ENCODE measurements around the gene CDRT15L2. TPM values are rescaled to one million over a fixed set of nuclear protein-coding genes. Genes with fewer than 3 reads are reported as not detected.
"Not testable (repeated sequence)": the region's sequence is repeated elsewhere in the genome, so short reads cannot be mapped to it uniquely, and the experiment has no call there.

CDRT15L2 gene
- total and polyA plus RNA-seq, 4 donors = not detected

- Histone ChIP-seq H3K27ac (ENCODE audit: low read depth in 1 of 2, low read length in 1 of 2) (no peak overlapping the region), H3K4me3 (no peak overlapping the region), H3K9ac (ENCODE audit: insufficient read depth in 1 of 2, low read length in 2 of 2) (no peak overlapping the region), H3K9me3 (ENCODE audit: control insufficient read depth in 4 of 4, insufficient read depth in 3 of 4, low read length in 3 of 4) (peaks cover 0 to 3% (median 0%) of the 10 kb centered on the region in 4 donors), H3K27me3 (ENCODE audit: control insufficient read depth in 3 of 3, insufficient read depth in 3 of 3, low read length in 2 of 3) (no peaks in the 10 kb centered on the region), H3K4me1 (ENCODE audit: control insufficient read depth in 5 of 5, insufficient read depth in 5 of 5, low read length in 5 of 5) (no peaks in the 10 kb centered on the region), H3K36me3 (ENCODE audit: control insufficient read depth in 4 of 4, insufficient read depth in 4 of 4, low read length in 4 of 4) (no peaks in the 10 kb centered on the region)
- ATAC-seq (ENCODE audit: insufficient read depth, low FRiP score) = no peak
- 88 to 93% methylated on average over 3 of the region's 3 CpGs for WGBS, 2 donors
- no peak for DNase-seq
- no peak for TF ChIP-seq CTCF (IDR thresholded peaks at IDR 0.05; ENCODE audit: control extremely low read depth, extremely low read depth)
Measured at GRCh38 chr17:20562587-20562986, 16.9 kb upstream of the CDRT15L2 start.

GRCh38 chr17:20565245-20565644 is 14.3 kb upstream of the CDRT15L2 start:
- H3K9ac ChIP-seq (ENCODE audit: insufficient read depth in 1 of 2, low read length in 2 of 2); H3K4me3 ChIP-seq; ATAC-seq (ENCODE audit: insufficient read depth, low FRiP score); H3K27me3 ChIP-seq (ENCODE audit: control insufficient read depth in 3 of 3, insufficient read depth in 3 of 3, low read length in 2 of 3); H3K4me1 ChIP-seq (ENCODE audit: control insufficient read depth in 5 of 5, insufficient read depth in 5 of 5, low read length in 5 of 5); DNase-seq; H3K9me3 ChIP-seq (ENCODE audit: control insufficient read depth in 4 of 4, insufficient read depth in 3 of 4, low read length in 3 of 4); H3K27ac ChIP-seq (ENCODE audit: low read depth in 1 of 2, low read length in 1 of 2); H3K36me3 ChIP-seq (ENCODE audit: control insufficient read depth in 4 of 4, insufficient read depth in 4 of 4, low read length in 4 of 4): not testable (repeated sequence)
- WGBS, 2 donors = 85 to 88% methylated on average over 5 of the region's 5 CpGs

DNA sequence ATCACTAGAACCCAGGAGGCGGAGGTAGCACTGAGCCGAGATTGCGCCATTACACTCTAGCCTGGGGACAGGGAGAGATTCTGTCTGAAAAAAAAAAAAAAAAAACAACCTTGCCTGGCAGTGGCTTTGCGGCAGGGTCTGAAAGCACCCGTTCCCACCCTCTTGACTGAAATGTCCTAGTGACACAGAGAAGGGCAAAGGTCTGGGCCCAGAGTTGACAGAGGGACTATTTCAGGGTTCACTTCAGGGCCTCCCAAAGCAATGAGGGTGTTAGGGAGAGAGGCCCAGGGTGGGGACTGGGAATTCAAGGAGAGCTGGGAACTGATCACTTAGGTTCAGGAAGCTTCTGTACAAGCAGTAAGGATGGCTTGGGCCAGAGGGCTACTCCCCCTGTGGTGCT is 13.8 kb upstream of the CDRT15L2 start:
- WGBS, 2 donors = 90 to 94% methylated on average over 5 of the region's 5 CpGs
- no peaks in the 10 kb centered on the region for H3K27me3 ChIP-seq (ENCODE audit: control insufficient read depth in 3 of 3, insufficient read depth in 3 of 3, low read length in 2 of 3)
- no peak overlapping the region for H3K4me3 ChIP-seq
- no peak overlapping the region for H3K9ac ChIP-seq (ENCODE audit: insufficient read depth in 1 of 2, low read length in 2 of 2)
- ATAC-seq (ENCODE audit: insufficient read depth, low FRiP score) = no peak
- H3K36me3 ChIP-seq (ENCODE audit: control insufficient read depth in 4 of 4, insufficient read depth in 4 of 4, low read length in 4 of 4) = no peaks in the 10 kb centered on the region
- H3K9me3 ChIP-seq (ENCODE audit: control insufficient read depth in 4 of 4, insufficient read depth in 3 of 4, low read length in 3 of 4) = peaks cover 0 to 3% (median 0%) of the 10 kb centered on the region in 4 donors
- no peak overlapping the region for H3K27ac ChIP-seq (ENCODE audit: low read depth in 1 of 2, low read length in 1 of 2)
- no peak for TF ChIP-seq CTCF (IDR thresholded peaks at IDR 0.05; ENCODE audit: control extremely low read depth, extremely low read depth)
- no peak for DNase-seq
- H3K4me1 ChIP-seq (ENCODE audit: control insufficient read depth in 5 of 5, insufficient read depth in 5 of 5, low read length in 5 of 5) = no peaks in the 10 kb centered on the region

DNA sequence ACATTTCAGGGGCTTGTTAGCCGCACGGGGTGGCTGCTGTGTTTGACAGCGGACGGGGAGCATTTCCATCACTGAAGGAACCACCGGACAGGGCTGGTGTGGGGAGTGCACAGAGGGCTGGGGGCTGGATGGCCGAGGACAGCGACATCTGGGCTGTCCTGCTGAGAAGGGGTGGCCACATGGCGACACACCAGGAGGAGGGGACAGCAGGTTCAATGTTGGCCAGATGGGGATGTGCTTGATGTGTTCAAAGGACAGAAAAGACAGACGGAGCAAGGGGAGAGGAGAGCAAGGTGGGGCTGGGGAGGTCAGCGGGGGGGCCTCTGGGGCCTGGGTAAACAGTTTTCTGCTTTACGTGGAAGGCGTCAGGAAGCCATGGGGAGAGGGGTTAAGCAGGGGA is 12.8 kb upstream of the CDRT15L2 start:
- not testable (repeated sequence) for H3K9me3 ChIP-seq (ENCODE audit: control insufficient read depth in 4 of 4, insufficient read depth in 3 of 4, low read length in 3 of 4); H3K36me3 ChIP-seq (ENCODE audit: control insufficient read depth in 4 of 4, insufficient read depth in 4 of 4, low read length in 4 of 4); ATAC-seq (ENCODE audit: insufficient read depth, low FRiP score); H3K4me1 ChIP-seq (ENCODE audit: control insufficient read depth in 5 of 5, insufficient read depth in 5 of 5, low read length in 5 of 5); H3K27ac ChIP-seq (ENCODE audit: low read depth in 1 of 2, low read length in 1 of 2); H3K4me3 ChIP-seq; H3K9ac ChIP-seq (ENCODE audit: insufficient read depth in 1 of 2, low read length in 2 of 2); H3K27me3 ChIP-seq (ENCODE audit: control insufficient read depth in 3 of 3, insufficient read depth in 3 of 3, low read length in 2 of 3); DNase-seq
- WGBS, 2 donors = 63 to 73% methylated on average over 12 of the region's 12 CpGs

DNA sequence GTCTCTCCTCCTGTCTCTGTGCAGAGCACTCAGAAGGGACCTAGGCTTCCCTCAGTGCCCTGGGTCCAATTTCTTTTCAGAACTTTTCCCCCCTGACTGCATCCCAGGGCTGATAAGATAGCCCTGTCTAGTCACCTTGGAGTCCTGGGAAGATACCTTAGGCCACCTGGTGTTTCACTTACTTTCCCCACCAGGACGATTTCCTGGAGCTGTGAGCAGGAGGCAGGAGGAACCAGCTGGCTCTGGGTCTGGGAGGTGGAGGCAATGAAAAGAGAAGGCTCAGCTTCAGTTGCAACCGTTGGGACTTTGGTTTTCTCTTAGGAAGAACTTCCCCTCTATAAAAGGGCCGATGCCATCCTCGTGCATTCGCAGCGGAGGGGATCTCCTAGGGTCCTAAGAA is 12.1 kb upstream of the CDRT15L2 start:
- not testable (repeated sequence) for H3K4me1 ChIP-seq (ENCODE audit: control insufficient read depth in 5 of 5, insufficient read depth in 5 of 5, low read length in 5 of 5); H3K27me3 ChIP-seq (ENCODE audit: control insufficient read depth in 3 of 3, insufficient read depth in 3 of 3, low read length in 2 of 3); H3K36me3 ChIP-seq (ENCODE audit: control insufficient read depth in 4 of 4, insufficient read depth in 4 of 4, low read length in 4 of 4); H3K9ac ChIP-seq (ENCODE audit: insufficient read depth in 1 of 2, low read length in 2 of 2); H3K4me3 ChIP-seq; H3K9me3 ChIP-seq (ENCODE audit: control insufficient read depth in 4 of 4, insufficient read depth in 3 of 4, low read length in 3 of 4); H3K27ac ChIP-seq (ENCODE audit: low read depth in 1 of 2, low read length in 1 of 2); ATAC-seq (ENCODE audit: insufficient read depth, low FRiP score); DNase-seq
- WGBS, 2 donors = 50 to 58% methylated on average over 6 of the region's 6 CpGs

GRCh38 chr17:20568604-20569003 is 10.9 kb upstream of the CDRT15L2 start:
- WGBS, 2 donors = 82 to 91% methylated on average over 8 of the region's 8 CpGs
- not testable (repeated sequence) for ATAC-seq (ENCODE audit: insufficient read depth, low FRiP score)

DNA sequence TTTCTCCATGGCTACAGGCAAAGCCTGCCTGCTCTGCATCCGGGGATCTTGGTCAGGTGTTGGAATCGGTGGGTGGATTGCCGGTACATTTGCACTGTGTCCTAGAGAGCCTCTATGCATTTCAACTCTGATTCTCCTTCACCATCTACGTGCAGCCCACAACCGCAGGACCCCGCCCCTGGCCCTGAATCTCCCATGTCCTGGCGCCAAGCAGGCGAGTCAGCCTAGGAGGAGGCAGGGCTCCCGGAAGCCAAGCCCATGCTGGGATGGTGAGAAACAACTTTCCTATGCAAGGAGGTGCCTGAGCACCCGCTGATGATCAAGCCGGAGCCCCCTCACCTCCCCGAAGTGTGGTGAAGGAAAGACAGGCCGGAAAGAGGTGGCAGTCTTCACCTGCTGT is 7.9 kb upstream of the CDRT15L2 start:
- H3K9ac ChIP-seq (ENCODE audit: insufficient read depth in 1 of 2, low read length in 2 of 2); H3K9me3 ChIP-seq (ENCODE audit: control insufficient read depth in 4 of 4, insufficient read depth in 3 of 4, low read length in 3 of 4); H3K4me1 ChIP-seq (ENCODE audit: control insufficient read depth in 5 of 5, insufficient read depth in 5 of 5, low read length in 5 of 5); H3K36me3 ChIP-seq (ENCODE audit: control insufficient read depth in 4 of 4, insufficient read depth in 4 of 4, low read length in 4 of 4); H3K4me3 ChIP-seq; ATAC-seq (ENCODE audit: insufficient read depth, low FRiP score); DNase-seq; H3K27me3 ChIP-seq (ENCODE audit: control insufficient read depth in 3 of 3, insufficient read depth in 3 of 3, low read length in 2 of 3); H3K27ac ChIP-seq (ENCODE audit: low read depth in 1 of 2, low read length in 1 of 2): not testable (repeated sequence)
- WGBS, 2 donors = 95 to 96% methylated on average over 6 to 12 of the region's 13 CpGs

More at GRCh38 chr17:20568604-20569003, 10.9 kb upstream of the CDRT15L2 start:
- not testable (repeated sequence) for H3K27me3 ChIP-seq (ENCODE audit: control insufficient read depth in 3 of 3, insufficient read depth in 3 of 3, low read length in 2 of 3); H3K36me3 ChIP-seq (ENCODE audit: control insufficient read depth in 4 of 4, insufficient read depth in 4 of 4, low read length in 4 of 4); DNase-seq; H3K9ac ChIP-seq (ENCODE audit: insufficient read depth in 1 of 2, low read length in 2 of 2); H3K27ac ChIP-seq (ENCODE audit: low read depth in 1 of 2, low read length in 1 of 2); H3K4me3 ChIP-seq; H3K4me1 ChIP-seq (ENCODE audit: control insufficient read depth in 5 of 5, insufficient read depth in 5 of 5, low read length in 5 of 5); H3K9me3 ChIP-seq (ENCODE audit: control insufficient read depth in 4 of 4, insufficient read depth in 3 of 4, low read length in 3 of 4)

All from lung (tissue), 12 donors.